Trophoblast cell (in vitro differentiated cells and primary cell): ENCODE data around the gene NDST3.
"Not testable (repeated sequence)": the region's sequence is repeated elsewhere in the genome, so short reads cannot be mapped to it uniquely, and the experiment has no call there.

ENCODE experiments used
- DNase-seq, 2 donors: peaks; one replicate each; pipeline ENCODE4 v3.0.0-alpha.2; 2016
- H2AFZ ChIP-seq: 2 replicates; pipeline ENCODE4 v1.6.1; 2013; ENCODE audit warnings: low read length, moderate library complexity, mild to moderate bottlenecking; ENCODE audit not compliant: insufficient read depth, poor library complexity
- H2AK5ac ChIP-seq: 2 replicates; pipeline ENCODE4 v1.6.1; 2013; ENCODE audit warnings: mild to moderate bottlenecking, low read length
- H2BK120ac ChIP-seq: 2 replicates; pipeline ENCODE4 v1.6.1; 2013; ENCODE audit warnings: low read length, mild to moderate bottlenecking, moderate library complexity; ENCODE audit not compliant: insufficient read depth, poor library complexity
- H2BK12ac ChIP-seq: 2 replicates; pipeline ENCODE4 v1.6.1; 2013; ENCODE audit warnings: mild to moderate bottlenecking, low read length, moderate library complexity
- H2BK5ac ChIP-seq: 2 replicates; pipeline ENCODE4 v1.6.1; 2013; ENCODE audit warnings: low read length, low read depth, moderate library complexity, mild to moderate bottlenecking; ENCODE audit not compliant: poor library complexity
- H3K14ac ChIP-seq: 2 replicates; pipeline ENCODE4 v1.6.1; 2013; ENCODE audit warnings: mild to moderate bottlenecking, low read length
- H3K18ac ChIP-seq: 2 replicates; pipeline ENCODE4 v1.6.1; 2013; ENCODE audit warnings: mild to moderate bottlenecking, low read length
- H3K23ac ChIP-seq: 2 replicates; pipeline ENCODE4 v1.6.1; 2013; ENCODE audit warnings: low read length
- H3K27ac ChIP-seq: 2 replicates; pipeline ENCODE4 v1.5.1; 2013; ENCODE audit warnings: low read depth, mild to moderate bottlenecking, inconsistent platforms, low read length, moderate library complexity
- H3K27me3 ChIP-seq: 2 replicates; pipeline ENCODE4 v1.6.1; 2013; ENCODE audit warnings: inconsistent platforms, mild to moderate bottlenecking, low read length, moderate library complexity; ENCODE audit not compliant: insufficient read depth
- H3K36me3 ChIP-seq, 2 experiments: 1 replicate in 1 of 2; 2 replicates in 1 of 2; pipeline ENCODE4 v1.6.1; 2013; ENCODE audit warnings: low read length in 2 of 2, mild to moderate bottlenecking in 2 of 2, moderate library complexity in 1 of 2; ENCODE audit not compliant: insufficient read depth in 2 of 2, control insufficient read depth in 1 of 2
- H3K4ac ChIP-seq: 2 replicates; pipeline ENCODE4 v1.6.1; 2013; ENCODE audit warnings: low read depth, mild to moderate bottlenecking, low read length, moderate library complexity
- H3K4me1 ChIP-seq, 2 experiments: 1 replicate in 1 of 2; 2 replicates in 1 of 2; pipeline ENCODE4 v1.6.1; 2013; ENCODE audit warnings: low read length in 2 of 2, mild to moderate bottlenecking in 2 of 2, moderate library complexity in 1 of 2; ENCODE audit not compliant: insufficient read depth in 2 of 2, control insufficient read depth in 1 of 2
- H3K4me2 ChIP-seq: 2 replicates; pipeline ENCODE4 v1.6.1; 2013; ENCODE audit warnings: inconsistent platforms, mild to moderate bottlenecking, low read length, moderate library complexity
- H3K4me3 ChIP-seq: 2 replicates; pipeline ENCODE4 v1.5.1; 2013; ENCODE audit warnings: mild to moderate bottlenecking, low read depth, low read length, inconsistent platforms
- H3K79me1 ChIP-seq: one replicate; pipeline ENCODE4 v1.6.1; 2013; ENCODE audit warnings: low read length
- H3K79me2 ChIP-seq: 2 replicates; pipeline ENCODE4 v1.6.1; 2013; ENCODE audit warnings: low read length, mild to moderate bottlenecking; ENCODE audit not compliant: control insufficient read depth, insufficient read depth, poor library complexity
- H3K9ac ChIP-seq: 2 replicates; pipeline ENCODE4 v1.6.1; 2013; ENCODE audit warnings: mild to moderate bottlenecking, low read length
- H3K9me3 ChIP-seq: 2 replicates; pipeline ENCODE4 v1.6.1; 2013; ENCODE audit warnings: low read depth, mild to moderate bottlenecking, control low read depth, inconsistent platforms, low read length; ENCODE audit not compliant: insufficient read depth
- H4K12ac ChIP-seq: 2 replicates; pipeline ENCODE4 v1.6.1; 2013; ENCODE audit warnings: low read depth, mild to moderate bottlenecking, low read length, moderate library complexity
- H4K8ac ChIP-seq: 2 replicates; pipeline ENCODE4 v1.6.1; 2013; ENCODE audit warnings: low read depth, mild to moderate bottlenecking, low read length, moderate library complexity
- H4K91ac ChIP-seq: one replicate; pipeline ENCODE4 v1.6.1; 2013; ENCODE audit warnings: low read depth, mild to moderate bottlenecking, low read length, moderate library complexity
- WGBS: extraction: QIAGEN DNeasy Blood & Tissue Kit; methylation state at CpG from one replicate; pipeline ENCODE4 v1.1.7; 2013; ENCODE audit warnings: missing lambda C conversion rate; ENCODE audit not compliant: insufficient read length, insufficient coverage; ENCODE audit errors: extremely low coverage; 5-methylcytosine and 5-hydroxymethylcytosine counted together

Gene NDST3

GRCh38 chr4:118289794-118290193 lies 255.5 kb downstream of the NDST3 start:
- H3K27ac ChIP-seq, result no peak overlapping the region
- WGBS, result no CpG with 5 or more reads among the region's 1 CpG

DNA sequence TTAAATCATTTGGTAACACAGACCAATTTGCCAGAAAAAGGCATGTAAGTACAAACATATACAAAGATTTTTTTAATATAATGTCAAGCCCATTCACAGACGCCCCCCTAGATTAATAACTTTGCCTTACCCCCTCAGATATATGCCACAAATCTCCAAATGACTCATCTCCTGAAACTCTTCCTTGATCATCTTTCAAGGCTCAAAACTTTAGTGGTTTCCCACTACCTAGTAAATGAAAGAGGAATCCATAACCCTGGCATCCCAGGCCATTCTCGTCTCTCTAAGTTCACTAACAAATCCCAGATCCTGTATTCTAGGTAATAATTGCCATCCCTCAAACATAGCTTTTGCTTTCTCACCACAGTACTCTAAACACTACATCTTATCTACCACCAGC lies 256.7 kb downstream of the NDST3 start:
- no CpG with 5 or more reads among the region's 2 CpGs for WGBS
- Histone ChIP-seq H2AK5ac (no peak overlapping the region), H2BK5ac (no peak overlapping the region)

More at GRCh38 chr4:118289794-118290193, 255.5 kb downstream of the NDST3 start:
- Histone ChIP-seq H2BK5ac (no peak overlapping the region), H3K23ac (no peak overlapping the region), H3K4ac (no peak overlapping the region), H2BK12ac (no peak overlapping the region), H3K27me3 (no peaks in the 10 kb centered on the region), H3K79me1 (no peaks in the 10 kb centered on the region), H3K4me1 (no peaks in the 10 kb centered on the region), H4K91ac (no peak overlapping the region), H3K14ac (no peak overlapping the region), H2AK5ac (no peak overlapping the region), H3K9me3 (no peaks in the 10 kb centered on the region), H4K12ac (no peak overlapping the region), H3K4me2 (no peak overlapping the region), H3K4me3 (no peak overlapping the region), H2BK120ac (no peak overlapping the region), H4K8ac (no peak overlapping the region), H3K36me3 (peaks cover 7 to 14% of the 10 kb centered on the region in 2 experiments), H3K79me2 (no peaks in the 10 kb centered on the region), H2AFZ (no peak overlapping the region), H3K18ac (no peak overlapping the region), H3K9ac (no peak overlapping the region)
- DNase-seq, result no peak

DNA sequence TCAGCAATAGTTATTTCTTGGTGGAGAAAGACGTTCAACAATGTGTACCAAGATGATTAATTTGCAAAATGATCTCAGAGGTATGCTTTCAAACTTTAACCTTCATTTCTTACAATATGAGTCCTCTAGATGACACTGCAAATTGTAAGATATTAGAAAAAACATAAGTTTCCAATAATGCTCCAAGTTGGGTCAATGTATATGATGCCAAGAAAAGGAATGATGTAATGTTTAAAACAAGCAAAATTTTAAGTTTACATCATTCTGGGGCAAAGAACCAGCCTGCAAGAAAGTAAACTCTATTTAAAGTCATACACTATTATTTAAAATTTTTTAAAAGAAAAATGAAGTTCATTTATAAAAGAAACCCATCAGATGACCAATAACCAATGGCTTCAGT lies 262.4 kb downstream of the NDST3 start:
- Histone ChIP-seq H2AK5ac (no peak overlapping the region), H3K18ac (no peak overlapping the region), H3K23ac (no peak overlapping the region), H2BK5ac (no peak overlapping the region), H4K12ac (no peak overlapping the region), H3K9me3 (no peaks in the 10 kb centered on the region), H3K79me2 (no peaks in the 10 kb centered on the region), H3K4ac (no peak overlapping the region), H3K9ac (no peak overlapping the region), H3K14ac (no peak overlapping the region), H3K27me3 (no peaks in the 10 kb centered on the region), H2BK120ac (no peak overlapping the region), H2BK12ac (no peak overlapping the region), H4K91ac (no peak overlapping the region), H3K4me1 (no peaks in the 10 kb centered on the region), H4K8ac (no peak overlapping the region), H3K79me1 (no peaks in the 10 kb centered on the region), H3K4me2 (no peak overlapping the region), H2AFZ (no peak overlapping the region), H3K36me3 (peaks cover 7 to 19% of the 10 kb centered on the region in 2 experiments), H3K27ac (no peak overlapping the region), H3K4me3 (no peak overlapping the region)
- no CpG with 5 or more reads among the region's 1 CpG for WGBS
- no peak for DNase-seq

More for the DNA sequence above, 256.7 kb downstream of the NDST3 start:
- Histone ChIP-seq H2AFZ (no peak overlapping the region), H3K79me2 (no peaks in the 10 kb centered on the region), H3K79me1 (no peaks in the 10 kb centered on the region), H3K9ac (no peak overlapping the region), H3K18ac (no peak overlapping the region), H4K8ac (no peak overlapping the region), H3K14ac (no peak overlapping the region), H4K91ac (no peak overlapping the region), H3K36me3 (peaks cover 8 to 17% of the 10 kb centered on the region in 2 experiments), H3K4ac (no peak overlapping the region), H3K4me2 (no peak overlapping the region), H3K27ac (no peak overlapping the region), H3K27me3 (no peaks in the 10 kb centered on the region), H3K23ac (no peak overlapping the region), H3K4me1 (no peaks in the 10 kb centered on the region), H4K12ac (no peak overlapping the region), H3K9me3 (no peaks in the 10 kb centered on the region), H2BK12ac (no peak overlapping the region), H3K4me3 (no peak overlapping the region), H2BK120ac (no peak overlapping the region)
- DNase-seq, result no peak

DNA sequence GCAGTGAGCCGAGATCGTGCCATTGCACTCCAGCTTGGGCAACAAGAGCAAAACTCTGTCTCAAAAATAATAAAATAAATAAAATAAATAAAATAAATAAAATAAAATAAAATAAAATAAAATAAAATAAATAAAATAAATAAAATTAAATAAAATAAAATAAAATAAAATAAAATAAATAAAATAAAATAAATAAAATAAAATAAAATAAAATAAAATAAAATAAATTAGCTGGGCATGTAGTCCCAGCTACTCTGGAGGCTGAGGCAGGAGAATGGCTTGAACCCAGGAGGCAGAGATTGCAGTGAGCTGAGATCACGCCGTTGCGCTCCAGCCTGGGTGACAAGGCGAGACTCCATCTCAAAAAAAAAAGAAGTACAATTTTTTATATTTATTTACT lies 265.3 kb downstream of the NDST3 start:
- H4K91ac ChIP-seq, H3K9ac ChIP-seq, H4K12ac ChIP-seq, H3K9me3 ChIP-seq, H3K4me2 ChIP-seq, H3K79me2 ChIP-seq, H4K8ac ChIP-seq, DNase-seq, H2BK5ac ChIP-seq, H3K23ac ChIP-seq, H2AK5ac ChIP-seq, H3K4ac ChIP-seq, H2BK120ac ChIP-seq, H3K27ac ChIP-seq, H3K4me1 ChIP-seq, H3K27me3 ChIP-seq, H3K18ac ChIP-seq, H2BK12ac ChIP-seq, H2AFZ ChIP-seq, H3K4me3 ChIP-seq, H3K79me1 ChIP-seq, H3K14ac ChIP-seq: not testable (repeated sequence)
- H3K36me3 ChIP-seq, result peaks cover 9 to 17% of the 10 kb centered on the region in 2 experiments
- no CpG with 5 or more reads among the region's 6 CpGs for WGBS
